SK-MEL-5 (cell line): ENCODE data around the gene ADD2. TPM values are rescaled to one million over a fixed set of nuclear protein-coding genes. Genes with fewer than 3 reads are reported as not detected.

Experiments
- DNase-seq: peaks from one replicate; pipeline ENCODE4 v3.0.0-alpha.2; 2016; ENCODE audit warnings: low read depth, low spot score
- in situ Hi-C: cut with HindIII; loops from 2 replicates; pipeline ENCODE4 v1.10.0; 2016; ENCODE audit warnings: low sequenced_read_pairs, high pct_unique_total_duplicates, low pct_unique_long_range_greater_than_20kb
- total RNA-seq: library from RNA; depleted of rRNA; stranded (reverse); fragments of >200 nt; shearing (Covaris generic); gene quantifications from 2 replicates; pipeline ENCODE4 v1.2.3, GENCODE V29; 2014

The ADD2 gene
- total RNA-seq, 1 experiment from 2014 or later, result 5.2 TPM

- in situ Hi-C loops, result no loop called here
- no peak for DNase-seq
Observed at GRCh38 chr2:70766357-70767078, 1.5 kb downstream of the ADD2 start.

GRCh38 chr2:70765507-70765906, 2.5 kb downstream of the ADD2 start:
- no peak for DNase-seq
- in situ Hi-C loops, result no loop called here

DNA sequence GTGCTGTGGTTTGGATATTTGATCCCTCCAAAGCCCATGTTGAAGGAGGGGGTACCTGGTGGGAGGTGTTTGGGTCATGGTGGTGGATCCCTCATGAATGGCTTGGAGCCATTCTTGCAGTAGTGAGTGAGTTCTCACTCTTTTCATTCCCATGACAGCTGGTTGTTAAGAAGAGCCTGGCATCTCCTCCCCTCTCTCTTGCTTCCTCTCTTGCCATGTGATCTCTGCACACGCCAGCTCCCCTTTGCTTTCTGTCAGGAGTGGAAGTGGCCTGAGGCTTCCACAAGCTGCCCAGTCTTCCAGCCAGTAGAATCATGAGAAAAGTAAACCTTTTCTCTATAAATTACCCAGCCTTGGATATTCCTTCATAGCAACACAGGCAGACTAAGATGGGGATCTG, 8.6 kb downstream of the ADD2 start:
- no peak for DNase-seq
- in situ Hi-C loops, result no loop called here

DNA sequence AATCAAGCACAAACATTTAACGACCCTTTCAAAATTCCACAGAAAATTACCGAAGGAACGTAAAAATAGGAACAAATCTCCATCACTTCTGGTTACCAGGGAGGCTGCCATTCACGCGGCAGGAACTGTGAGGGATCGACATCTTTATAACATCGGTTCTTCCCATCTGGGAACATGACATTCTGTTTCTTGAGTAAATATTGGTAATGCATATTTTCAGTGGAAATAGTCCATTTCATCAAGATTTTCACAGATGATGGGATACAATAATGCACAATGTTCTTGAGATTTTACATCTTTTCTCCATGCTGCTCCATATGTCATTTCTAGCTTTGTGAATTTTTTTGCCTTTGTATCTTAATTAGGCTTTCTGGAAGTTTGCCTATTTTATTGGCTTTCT, 10.0 kb downstream of the ADD2 start:
- in situ Hi-C loops, result no loop called here
- DNase-seq, result no peak

GRCh38 chr2:70757360-70757759, 10.6 kb downstream of the ADD2 start:
- no peak for DNase-seq
- in situ Hi-C loops, result no loop called here

- no peak for DNase-seq
- in situ Hi-C loops, result no loop called here
Observed at GRCh38 chr2:70756128-70756527, 11.9 kb downstream of the ADD2 start.

- in situ Hi-C loops, result no loop called here
- DNase-seq, result no peak
Observed at GRCh38 chr2:70753902-70754301, 14.1 kb downstream of the ADD2 start.

DNA sequence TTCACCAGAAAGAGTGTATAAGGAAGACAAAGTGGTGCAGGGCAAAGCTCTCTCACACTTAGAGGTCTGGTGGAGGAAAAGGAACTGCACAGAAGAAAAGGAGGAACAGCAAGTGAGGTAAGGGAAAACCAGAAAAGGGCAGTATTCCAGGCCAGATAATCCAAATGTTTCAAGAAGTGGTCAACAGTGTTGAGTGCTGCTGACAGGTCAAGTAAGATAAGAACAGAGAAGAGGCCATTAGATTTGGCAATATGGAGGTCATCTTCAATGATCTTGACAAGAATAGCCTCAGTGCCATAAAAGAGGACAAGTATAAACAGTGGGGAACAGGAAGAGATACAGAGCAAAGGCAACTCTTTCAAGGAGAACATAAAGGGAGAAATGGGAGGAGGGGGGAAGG, 15.0 kb downstream of the ADD2 start:
- in situ Hi-C loops, result no loop called here
- DNase-seq, result no peak

DNA sequence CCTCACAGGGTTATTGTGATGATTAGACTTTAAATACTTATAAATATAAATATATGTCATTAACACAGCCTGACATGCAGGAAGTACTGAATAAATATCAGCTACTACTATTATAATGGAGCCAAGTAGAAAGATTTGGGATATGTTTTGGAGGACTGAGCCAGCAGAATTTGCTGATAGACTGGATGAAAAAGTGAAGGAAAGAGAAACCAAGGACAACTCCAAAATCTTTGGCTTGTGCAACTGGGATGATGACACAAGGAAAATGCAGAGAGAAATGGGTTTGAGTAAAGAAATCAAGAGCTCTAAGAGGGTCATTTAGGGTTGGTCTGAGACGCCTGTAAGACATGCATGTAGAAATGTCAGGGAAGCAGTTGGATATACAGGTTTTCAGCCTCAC, 15.6 kb downstream of the ADD2 start:
- DNase-seq, result no peak
- in situ Hi-C loops, result no loop called here

- in situ Hi-C loops, result no loop called here
- DNase-seq, result no peak
Observed at GRCh38 chr2:70751881-70752280, 16.1 kb downstream of the ADD2 start.

GRCh38 chr2:70750320-70750719, 17.7 kb downstream of the ADD2 start:
- DNase-seq, result no peak
- in situ Hi-C loops, result no loop called here

GRCh38 chr2:70748002-70748784, 19.8 kb downstream of the ADD2 start:
- no peak for DNase-seq
- in situ Hi-C loops, result no loop called here

GRCh38 chr2:70747284-70747683, 20.7 kb downstream of the ADD2 start:
- DNase-seq, result no peak
- in situ Hi-C loops, result no loop called here

- DNase-seq, result no peak
- in situ Hi-C loops, result no loop called here
Observed at GRCh38 chr2:70746094-70746974, 21.7 kb downstream of the ADD2 start.

- DNase-seq, result no peak
- in situ Hi-C loops, result no loop called here
Observed at GRCh38 chr2:70745276-70745825, 22.6 kb downstream of the ADD2 start.

GRCh38 chr2:70744397-70744796, 23.6 kb downstream of the ADD2 start:
- in situ Hi-C loops, result no loop called here
- no peak for DNase-seq

DNA sequence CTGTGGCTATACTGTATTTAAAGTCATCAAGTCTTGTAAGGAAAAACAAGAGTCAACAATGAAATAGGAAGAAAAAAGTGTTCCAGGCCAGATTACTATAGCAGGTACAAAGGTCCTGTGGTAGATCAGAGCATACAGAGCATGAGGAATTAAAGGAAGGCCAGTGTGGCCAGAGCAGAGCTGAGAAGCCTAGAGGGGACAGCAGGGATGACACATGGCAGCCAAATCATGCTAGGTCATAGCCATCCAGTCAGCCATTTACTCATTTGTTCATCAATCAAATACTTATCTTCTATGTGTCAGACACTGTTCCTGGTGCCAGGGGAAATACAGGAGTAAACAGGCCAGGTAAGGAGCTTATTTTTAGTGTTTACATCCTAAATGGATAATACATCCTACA, 24.3 kb downstream of the ADD2 start:
- in situ Hi-C loops, result no loop called here
- no peak for DNase-seq

GRCh38 chr2:70743068-70743467, 24.9 kb downstream of the ADD2 start:
- in situ Hi-C loops, result no loop called here
- DNase-seq, result no peak
